Keratinocyte (primary cell): ENCODE results near the gene TRDN.

Experiments
- EZH2 ChIP-seq: IDR thresholded peaks from one replicate; pipeline ENCODE4 v1.6.1; 2012; ENCODE audit warnings: inconsistent platforms, mild to moderate bottlenecking, low read length, moderate library complexity
- TF ChIP-seq, protein P1 (sequence below), 3 experiments: IDR thresholded peaks in 1 of 3; conservative IDR thresholded peaks in 1 of 3; optimal IDR thresholded peaks in 1 of 3; 2 replicates in 2 of 3; 3 replicates in 1 of 3; pipeline versions ENCODE3 to v1.5.1; 2011; ENCODE audit warnings: low read length in 3 of 3, mild to moderate bottlenecking in 3 of 3, moderate library complexity in 2 of 3, control low read depth in 1 of 3, inconsistent platforms in 1 of 3; ENCODE audit not compliant: insufficient read depth in 2 of 3; ENCODE audit errors: extremely low read depth in 1 of 3

DNA sequence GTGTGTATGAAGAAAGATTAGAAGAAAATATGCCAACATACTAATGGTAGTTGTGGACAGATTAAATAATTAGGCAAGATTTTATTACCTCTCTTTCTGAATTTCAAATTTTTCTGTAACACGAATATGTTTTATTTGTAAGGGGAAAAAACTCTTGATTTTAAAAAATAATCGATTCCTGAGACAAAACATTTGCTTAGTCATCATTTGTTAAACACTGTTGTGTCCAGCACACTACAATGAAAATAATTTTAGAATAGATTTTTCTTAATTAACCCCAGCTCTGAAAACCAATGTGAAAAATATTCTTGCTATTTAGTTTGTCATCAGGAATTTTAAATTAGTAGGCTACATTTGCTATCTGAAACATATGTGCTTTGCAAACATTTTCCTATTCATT is 253.0 kb downstream of the TRDN start:
- TF ChIP-seq, protein P1, sequence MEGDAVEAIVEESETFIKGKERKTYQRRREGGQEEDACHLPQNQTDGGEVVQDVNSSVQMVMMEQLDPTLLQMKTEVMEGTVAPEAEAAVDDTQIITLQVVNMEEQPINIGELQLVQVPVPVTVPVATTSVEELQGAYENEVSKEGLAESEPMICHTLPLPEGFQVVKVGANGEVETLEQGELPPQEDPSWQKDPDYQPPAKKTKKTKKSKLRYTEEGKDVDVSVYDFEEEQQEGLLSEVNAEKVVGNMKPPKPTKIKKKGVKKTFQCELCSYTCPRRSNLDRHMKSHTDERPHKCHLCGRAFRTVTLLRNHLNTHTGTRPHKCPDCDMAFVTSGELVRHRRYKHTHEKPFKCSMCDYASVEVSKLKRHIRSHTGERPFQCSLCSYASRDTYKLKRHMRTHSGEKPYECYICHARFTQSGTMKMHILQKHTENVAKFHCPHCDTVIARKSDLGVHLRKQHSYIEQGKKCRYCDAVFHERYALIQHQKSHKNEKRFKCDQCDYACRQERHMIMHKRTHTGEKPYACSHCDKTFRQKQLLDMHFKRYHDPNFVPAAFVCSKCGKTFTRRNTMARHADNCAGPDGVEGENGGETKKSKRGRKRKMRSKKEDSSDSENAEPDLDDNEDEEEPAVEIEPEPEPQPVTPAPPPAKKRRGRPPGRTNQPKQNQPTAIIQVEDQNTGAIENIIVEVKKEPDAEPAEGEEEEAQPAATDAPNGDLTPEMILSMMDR (optimal IDR thresholded peaks at IDR 0.05 in 1 of 3, IDR thresholded peaks at IDR 0.05 in 1 of 3, conservative IDR thresholded peaks at IDR 0.05 in 1 of 3; ENCODE audit: extremely low read depth in 1 of 3, insufficient read depth in 2 of 3, low read length in 3 of 3): no peak
- TF ChIP-seq EZH2: no peak
